ENCODE results near the gene PPP2R3B. TPM values are rescaled to one million over a fixed set of nuclear protein-coding genes. Genes with fewer than 3 reads are reported as not detected.

Gene PPP2R3B
- total RNA-seq, 4 donors from 2014 or later, result 4.5 to 12.0 (median 5.7) TPM

- no peak for DNase-seq (ENCODE audit: low spot score)
- TF ChIP-seq CTCF (IDR thresholded peaks at IDR 0.05), result no peak
- no peak for ATAC-seq (ENCODE audit: low FRiP score)
Observed at GRCh38 chrX:369563-370101, 17.1 kb downstream of the PPP2R3B start.

GRCh38 chrX:368811-369562, 17.7 kb downstream of the PPP2R3B start:
- ATAC-seq (ENCODE audit: low FRiP score), result no peak
- no peak for TF ChIP-seq CTCF (IDR thresholded peaks at IDR 0.05)

GRCh38 chrX:367866-368265, 18.8 kb downstream of the PPP2R3B start:
- no peak for ATAC-seq (ENCODE audit: low FRiP score)
- TF ChIP-seq CTCF (IDR thresholded peaks at IDR 0.05), result no peak
- DNase-seq (ENCODE audit: low spot score), result no peak

More at GRCh38 chrX:368811-369562, 17.7 kb downstream of the PPP2R3B start:
- no peak for DNase-seq (ENCODE audit: low spot score)

GRCh38 chrX:367349-367748, 19.4 kb downstream of the PPP2R3B start:
- DNase-seq (ENCODE audit: low spot score), result no peak
- TF ChIP-seq CTCF (IDR thresholded peaks at IDR 0.05), result no peak
- ATAC-seq (ENCODE audit: low FRiP score), result no peak

GRCh38 chrX:363621-364375, 22.9 kb downstream of the PPP2R3B start:
- TF ChIP-seq CTCF (IDR thresholded peaks at IDR 0.05), result no peak
- DNase-seq (ENCODE audit: low spot score), result no peak
- ATAC-seq (ENCODE audit: low FRiP score), result no peak

- TF ChIP-seq CTCF (IDR thresholded peaks at IDR 0.05), result no peak
- no peak for ATAC-seq (ENCODE audit: low FRiP score)
- no peak for DNase-seq (ENCODE audit: low spot score)
Observed at GRCh38 chrX:362937-363620, 23.6 kb downstream of the PPP2R3B start.
